AG20443 (cell line): Measurements from ENCODE around the gene MDFIC2.
A peak's percentile ranks its signal among the peaks of the same experiment; 100 is the strongest.
"Not testable (repeated sequence)": the region's sequence is repeated elsewhere in the genome, so short reads cannot be mapped to it uniquely, and the experiment has no call there.

Experiments
- DNase-seq: peaks from one replicate; pipeline ENCODE4 v3.0.0; 2012; ENCODE audit warnings: low spot score, mixed read lengths

The MDFIC2 gene

GRCh38 chr3:70312336-70312735, at the start of gene MDFIC2:
Gene MDFIC2 (minus strand): TSS chr3:70312638. CDS start chr3:70311973, 665 bp downstream.
- DNase-seq = no peak

- DNase-seq = no peak
These were observed 48.7 kb upstream of the MDFIC2 start for GRCh38 chr3:70360979-70361760.

- no peak for DNase-seq
These were observed 47.3 kb upstream of the MDFIC2 start for GRCh38 chr3:70359711-70360110.

GRCh38 chr3:70358978-70359580, 46.6 kb upstream of the MDFIC2 start:
- DNase-seq = peak; percentile 14

GRCh38 chr3:70352215-70352614, 39.8 kb upstream of the MDFIC2 start:
- no peak for DNase-seq

GRCh38 chr3:70342149-70342548, 29.7 kb upstream of the MDFIC2 start:
- no peak for DNase-seq

- DNase-seq = not testable (repeated sequence)
These were observed 24.4 kb upstream of the MDFIC2 start for GRCh38 chr3:70336885-70337284.

GRCh38 chr3:70333080-70333479, 20.6 kb upstream of the MDFIC2 start:
- DNase-seq = no peak

GRCh38 chr3:70315021-70315420, 2.6 kb upstream of the MDFIC2 start:
- no peak for DNase-seq

GRCh38 chr3:70310809-70311208, 1.6 kb downstream of the MDFIC2 start:
- no peak for DNase-seq

GRCh38 chr3:70309591-70309990, 2.8 kb downstream of the MDFIC2 start:
- no peak for DNase-seq

GRCh38 chr3:70308760-70309159, 3.7 kb downstream of the MDFIC2 start:
- peak; percentile 11 for DNase-seq

GRCh38 chr3:70306736-70307135, 5.7 kb downstream of the MDFIC2 start:
- DNase-seq = no peak

- DNase-seq = no peak
These were observed 14.1 kb downstream of the MDFIC2 start for GRCh38 chr3:70298385-70298784.

- no peak for DNase-seq
These were observed 21.3 kb downstream of the MDFIC2 start for GRCh38 chr3:70291097-70291482.

GRCh38 chr3:70290431-70291096, 21.9 kb downstream of the MDFIC2 start:
- DNase-seq = not testable (repeated sequence)

- no peak for DNase-seq
These were observed 30.8 kb downstream of the MDFIC2 start for GRCh38 chr3:70281663-70282062.

- DNase-seq = no peak
These were observed 35.1 kb downstream of the MDFIC2 start for GRCh38 chr3:70277304-70277703.

GRCh38 chr3:70276901-70277300, 35.5 kb downstream of the MDFIC2 start:
- no peak for DNase-seq

GRCh38 chr3:70273492-70273891, 38.9 kb downstream of the MDFIC2 start:
- no peak for DNase-seq

GRCh38 chr3:70272798-70273197, 39.6 kb downstream of the MDFIC2 start:
- no peak for DNase-seq

GRCh38 chr3:70264122-70264780, 48.2 kb downstream of the MDFIC2 start:
- no peak for DNase-seq

GRCh38 chr3:70261283-70261682, 51.2 kb downstream of the MDFIC2 start:
- DNase-seq = no peak
